ENCODE results near the gene TMEM208. TPM values are rescaled to one million over a fixed set of nuclear protein-coding genes. Genes with fewer than 3 reads are reported as not detected.

TMEM208 gene
- polyA plus RNA-seq, 3 donors = 45.4 to 130 (median 117) TPM

DNA sequence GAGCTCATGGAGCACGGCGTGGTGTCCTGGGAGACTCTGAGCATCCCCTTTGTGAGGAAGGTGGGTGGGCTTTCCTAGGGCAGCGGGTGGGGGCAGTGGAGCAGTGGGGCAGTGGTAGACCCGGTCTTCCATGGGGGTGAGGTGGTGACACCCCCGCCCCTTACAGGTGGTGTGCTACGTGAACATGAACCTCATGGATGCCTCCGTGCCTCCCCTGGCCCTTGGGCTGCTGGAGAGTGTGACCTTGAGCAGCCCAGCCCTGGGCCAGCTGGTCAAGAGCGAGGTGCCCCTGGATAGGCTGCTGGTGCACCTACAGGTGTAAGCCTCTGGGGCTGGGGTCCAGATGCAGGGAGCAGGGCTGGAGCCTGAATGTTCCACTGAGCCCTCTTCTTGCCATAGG is 26.4 kb upstream of the TMEM208 start:
- Histone ChIP-seq H3K27ac (ENCODE audit: low read depth in 1 of 2, low read length in 2 of 2) (no peak overlapping the region), H3K4me1 (ENCODE audit: control insufficient read depth in 1 of 2, insufficient read depth in 2 of 2, low read length in 2 of 2) (no peaks in the 10 kb centered on the region), H3K36me3 (replicated peaks in 1 of 2; ENCODE audit: control insufficient read depth in 1 of 2, insufficient read depth in 2 of 2, low read length in 2 of 2) (peaks cover 65 to 85% of the 10 kb centered on the region in 2 donors), H3K9me3 (replicated peaks in 1 of 2; ENCODE audit: control insufficient read depth in 1 of 2, insufficient read depth in 1 of 2, low read length in 2 of 2) (no peaks in the 10 kb centered on the region), H3K4me3 (replicated peaks in 1 of 3; ENCODE audit: low read depth in 2 of 3, low read length in 3 of 3) (no peak overlapping the region), H4K20me1 (ENCODE audit: insufficient read depth, low read length) (peaks cover 45% of the 10 kb centered on the region), H3K27me3 (ENCODE audit: control insufficient read depth in 2 of 2, insufficient read depth in 2 of 2, low read length in 2 of 2) (no peaks in the 10 kb centered on the region), H2AFZ (ENCODE audit: insufficient read depth, low read depth, low read length, poor library complexity, severe bottlenecking) (no peak overlapping the region), H3K4me2 (replicated peaks; ENCODE audit: extremely low read depth, low read length, poor library complexity, severe bottlenecking) (no peak overlapping the region), H3K79me2 (ENCODE audit: insufficient read depth, low read length) (no peaks in the 10 kb centered on the region), H3K9ac (ENCODE audit: insufficient read depth, low read length, poor library complexity, severe bottlenecking) (no peak overlapping the region)
- Mint-ChIP-seq H3K4me3 (no peak overlapping the region), H3K4me1 (peaks cover 15% of the 10 kb centered on the region), H3K36me3 (peaks cover 61 to 88% of the 10 kb centered on the region in 2 donors), H3K9me3 (no peaks in the 10 kb centered on the region), H3K27me3 (ENCODE audit: low read depth in 3 of 3) (peaks cover 0 to 3% (median 1%) of the 10 kb centered on the region in 3 donors), H3K27ac (peak overlapping the region in 1 of 7 donors; percentile 46)
- no peak for DNase-seq
- intact Hi-C loops (cut with micrococcal nuclease) = no loop called here
- TF ChIP-seq CTCF (IDR thresholded peaks at IDR 0.05) = no peak
- WGBS (ENCODE audit: insufficient coverage) = 98% methylated on average over 8 of the region's 8 CpGs

GRCh38 chr16:67201411-67202345 is 25.3 kb upstream of the TMEM208 start:
- Mint-ChIP-seq H3K4me1 (peaks cover 10% of the 10 kb centered on the region), H3K9me3 (no peaks in the 10 kb centered on the region), H3K27me3 (ENCODE audit: low read depth in 3 of 3) (peaks cover 0 to 3% (median 1%) of the 10 kb centered on the region in 3 donors), H3K36me3 (peaks cover 53 to 85% of the 10 kb centered on the region in 2 donors), H3K27ac (no peak overlapping the region), H3K4me3 (no peak overlapping the region)
- no peaks in the 10 kb centered on the region for H3K79me2 ChIP-seq (ENCODE audit: insufficient read depth, low read length)
- H3K4me3 ChIP-seq (replicated peaks in 1 of 3; ENCODE audit: low read depth in 2 of 3, low read length in 3 of 3) = no peak overlapping the region
- no peak overlapping the region for H3K9ac ChIP-seq (ENCODE audit: insufficient read depth, low read length, poor library complexity, severe bottlenecking)
- DNase-seq = no peak
- WGBS (ENCODE audit: insufficient coverage) = 96% methylated on average over 33 of the region's 40 CpGs
- H3K4me1 ChIP-seq (ENCODE audit: control insufficient read depth in 1 of 2, insufficient read depth in 2 of 2, low read length in 2 of 2) = no peaks in the 10 kb centered on the region
- no peak for TF ChIP-seq CTCF (IDR thresholded peaks at IDR 0.05)
- peaks cover 59 to 82% of the 10 kb centered on the region in 2 donors for H3K36me3 ChIP-seq (replicated peaks in 1 of 2; ENCODE audit: control insufficient read depth in 1 of 2, insufficient read depth in 2 of 2, low read length in 2 of 2)
- H3K27me3 ChIP-seq (ENCODE audit: control insufficient read depth in 2 of 2, insufficient read depth in 2 of 2, low read length in 2 of 2) = no peaks in the 10 kb centered on the region
- peaks cover 33% of the 10 kb centered on the region for H4K20me1 ChIP-seq (ENCODE audit: insufficient read depth, low read length)
- intact Hi-C loops (cut with micrococcal nuclease) = no loop called here
- no peak overlapping the region for H3K4me2 ChIP-seq (replicated peaks; ENCODE audit: extremely low read depth, low read length, poor library complexity, severe bottlenecking)
- H2AFZ ChIP-seq (ENCODE audit: insufficient read depth, low read depth, low read length, poor library complexity, severe bottlenecking) = no peak overlapping the region
- no peak overlapping the region for H3K27ac ChIP-seq (ENCODE audit: low read depth in 1 of 2, low read length in 2 of 2)
- H3K9me3 ChIP-seq (replicated peaks in 1 of 2; ENCODE audit: control insufficient read depth in 1 of 2, insufficient read depth in 1 of 2, low read length in 2 of 2) = no peaks in the 10 kb centered on the region

All from CD14-positive monocyte (primary cell).